8988T (cell line): Measurements from ENCODE around the gene AAR2.

Source experiments
- DNase-seq: peaks from one replicate; pipeline ENCODE4 v3.0.0; 2011

AAR2 gene

DNA sequence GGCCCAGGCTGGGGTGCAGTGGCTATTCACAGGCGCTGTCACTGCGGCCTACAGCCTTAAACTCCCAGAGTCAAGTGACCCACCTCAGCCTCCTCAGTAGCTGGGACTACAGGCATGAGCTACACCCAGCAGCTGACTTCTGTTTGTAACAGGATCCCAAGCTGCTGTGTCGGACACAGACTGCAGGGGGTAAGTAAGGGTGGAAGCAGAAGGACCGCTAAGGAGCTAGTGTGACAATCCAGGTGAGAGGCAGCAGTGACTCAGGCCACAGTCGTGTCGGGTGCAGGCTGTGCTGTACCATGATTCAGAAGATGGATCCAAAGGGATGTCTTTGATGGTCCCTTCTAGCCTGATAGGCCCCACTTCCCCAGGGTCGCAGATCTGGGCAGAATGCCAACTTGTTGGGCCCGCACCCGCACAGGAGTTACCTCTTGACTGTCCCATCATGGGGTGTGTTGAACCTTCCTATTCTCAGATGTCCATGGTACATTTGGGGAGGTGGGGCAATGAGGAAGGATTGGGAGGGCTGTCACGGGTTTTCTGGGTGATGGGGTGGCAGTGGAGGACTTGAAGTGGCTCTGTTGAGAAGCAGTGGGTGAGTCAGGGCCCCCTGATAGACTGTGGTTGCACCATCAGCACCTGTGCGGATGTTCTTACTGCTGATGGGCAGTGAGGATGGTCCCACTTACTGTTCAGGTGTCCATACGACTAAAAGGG, 25.3 kb downstream of the AAR2 start:
- no peak for DNase-seq

GRCh38 chr20:36262440-36262839, 26.2 kb downstream of the AAR2 start:
- DNase-seq: no peak

- DNase-seq: no peak
Observed at GRCh38 chr20:36264426-36265246, 28.4 kb downstream of the AAR2 start.

DNA sequence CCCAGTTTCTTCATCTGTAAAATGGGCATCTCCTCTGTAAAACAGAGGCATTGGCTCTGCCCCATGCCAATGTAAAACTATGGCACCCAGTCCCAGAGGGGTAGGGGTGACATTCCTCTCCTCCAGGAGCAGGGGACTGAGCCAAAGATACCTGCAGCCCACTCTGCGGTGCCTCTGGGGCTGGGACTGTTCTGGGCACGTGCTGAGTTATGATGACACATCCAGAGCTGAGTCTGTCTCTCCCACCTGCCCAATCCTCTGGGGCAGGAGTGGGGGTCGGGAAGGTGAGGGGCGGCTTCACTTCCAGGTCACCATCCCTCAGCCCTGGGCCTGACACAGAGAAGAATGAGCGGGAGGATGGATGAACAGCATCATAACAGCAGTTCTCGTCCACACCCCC, 29.9 kb downstream of the AAR2 start:
- DNase-seq: no peak

DNA sequence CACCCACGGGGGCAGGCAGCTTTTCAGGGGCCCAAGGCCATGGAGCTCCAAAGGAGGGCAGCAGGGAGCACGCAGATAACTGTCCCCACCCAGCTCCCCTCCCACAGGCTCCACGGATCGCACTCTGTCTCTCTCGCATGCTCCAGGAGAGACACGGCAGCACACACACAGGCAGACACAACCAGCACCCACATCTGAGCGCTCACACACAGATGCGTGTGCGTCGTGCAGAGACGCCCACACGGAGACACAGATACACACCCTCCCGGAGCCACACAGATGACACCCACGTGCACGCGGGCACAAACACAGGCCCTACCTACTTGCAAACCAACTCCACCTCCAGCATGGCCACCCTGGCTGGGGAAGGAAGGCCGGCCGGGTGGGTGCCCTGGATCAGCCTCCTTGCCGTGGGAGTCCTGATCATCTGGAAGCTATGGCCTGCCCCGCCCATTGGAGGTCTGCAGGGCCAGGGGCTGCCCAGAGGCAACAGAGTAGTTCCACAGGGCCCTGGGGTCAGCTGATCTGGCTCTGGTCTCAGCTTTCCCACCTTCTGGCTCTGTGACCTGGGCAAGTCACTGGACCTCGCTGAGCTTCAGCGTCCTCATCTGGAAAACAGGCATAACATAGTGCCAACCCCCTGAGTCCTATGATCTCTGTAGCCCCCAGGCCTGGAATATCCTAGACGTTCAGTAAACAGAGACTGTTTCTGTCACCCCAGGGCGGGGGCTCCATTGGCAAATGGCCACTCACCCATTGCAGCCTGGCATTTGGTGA, 31.5 kb downstream of the AAR2 start:
- DNase-seq: no peak

GRCh38 chr20:36268440-36269342, 32.4 kb downstream of the AAR2 start:
- no peak for DNase-seq

DNA sequence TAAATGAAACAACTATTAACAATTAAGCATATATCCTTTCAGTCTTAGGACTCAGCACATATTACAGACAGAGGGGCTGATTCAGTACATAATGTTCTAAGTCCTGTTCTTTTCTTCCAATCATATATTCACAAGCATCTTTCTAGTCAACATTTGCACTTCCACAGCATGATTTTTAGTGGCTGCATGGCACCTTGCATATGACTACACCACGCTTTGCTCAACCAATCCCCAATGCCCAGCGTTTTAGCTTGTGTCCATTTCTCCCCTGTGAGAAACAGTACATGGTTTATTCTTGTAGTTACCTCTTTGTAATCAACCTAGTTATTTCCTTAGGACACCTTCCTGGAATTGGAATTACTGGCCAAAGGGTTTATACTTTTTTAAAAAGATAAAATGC, 33.2 kb downstream of the AAR2 start:
- no peak for DNase-seq

GRCh38 chr20:36270744-36271638, 34.7 kb downstream of the AAR2 start:
- no peak for DNase-seq

- DNase-seq: no peak
Observed at GRCh38 chr20:36271639-36272546, 35.6 kb downstream of the AAR2 start.

DNA sequence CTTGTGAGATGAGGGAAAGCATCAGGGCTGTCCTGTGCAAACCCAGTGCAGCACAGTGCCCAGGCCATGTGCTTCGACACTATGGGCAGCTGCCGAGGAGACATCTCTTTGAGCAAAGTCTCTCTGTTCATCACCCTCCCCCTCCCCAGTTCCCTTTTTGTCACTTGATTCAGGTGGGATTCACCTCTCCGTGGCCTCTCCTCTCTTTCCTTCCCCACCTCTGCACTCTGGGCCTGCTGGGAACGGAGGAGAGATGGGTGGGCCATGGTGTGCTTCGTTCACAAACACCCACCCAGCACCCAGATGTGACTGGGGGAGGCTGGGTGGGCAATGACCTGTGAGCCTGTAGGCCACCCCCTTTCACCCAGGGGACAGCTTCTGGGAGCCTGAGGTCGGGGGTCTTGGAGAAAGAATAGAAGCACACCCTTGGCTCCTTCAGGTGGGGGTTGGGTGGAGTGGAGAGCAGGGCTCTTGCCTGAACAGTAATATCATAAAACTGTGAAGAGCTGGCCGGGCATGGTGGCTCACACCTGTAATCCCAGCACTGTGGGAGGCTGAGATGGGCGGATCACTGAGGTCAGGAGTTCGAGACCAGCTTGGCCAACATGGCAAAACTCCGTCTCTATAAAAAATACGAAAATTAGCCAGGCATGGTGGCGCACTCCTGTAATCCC, 36.4 kb downstream of the AAR2 start:
- no peak for DNase-seq

DNA sequence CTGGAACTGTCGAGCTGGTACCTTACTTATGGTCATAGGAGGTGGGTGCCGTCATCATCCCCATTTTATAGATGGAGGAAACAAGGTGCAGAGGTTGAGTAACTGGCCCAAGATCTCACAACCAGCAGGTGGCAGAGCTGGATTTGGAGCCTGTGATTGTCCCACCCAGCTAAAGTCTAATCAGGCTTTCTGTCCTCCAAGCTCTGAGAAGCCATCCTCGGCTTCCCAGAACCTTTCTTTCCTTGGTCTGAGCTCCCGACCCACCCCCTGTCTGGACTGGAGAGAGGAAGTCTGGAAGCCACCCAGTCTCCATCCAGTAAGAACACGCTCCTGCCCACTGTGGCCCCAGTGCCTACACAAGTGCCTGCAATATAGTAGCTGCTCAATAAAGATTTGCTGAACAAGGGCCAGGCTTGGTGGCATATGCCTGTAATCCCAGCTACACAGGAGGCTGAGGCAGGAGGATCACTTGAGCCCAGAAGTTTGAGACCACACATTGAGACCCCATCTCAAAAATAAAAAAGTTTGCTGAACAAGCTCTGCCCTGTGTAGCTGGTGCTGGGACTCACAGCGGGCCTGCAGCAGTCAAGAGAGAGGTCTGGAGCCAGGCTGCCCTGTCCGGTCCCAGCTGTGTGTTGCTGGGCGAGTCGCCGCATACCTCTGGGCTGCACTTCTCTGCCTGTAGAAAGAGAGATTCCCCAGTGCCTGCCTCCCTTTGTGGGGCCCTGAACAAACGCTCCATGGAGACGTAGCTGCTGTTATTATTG, 37.3 kb downstream of the AAR2 start:
- no peak for DNase-seq

GRCh38 chr20:36274181-36274841, 38.0 kb downstream of the AAR2 start:
- no peak for DNase-seq

GRCh38 chr20:36275011-36275410, 38.7 kb downstream of the AAR2 start:
- no peak for DNase-seq

GRCh38 chr20:36275441-36276189, 39.3 kb downstream of the AAR2 start:
- no peak for DNase-seq

GRCh38 chr20:36277546-36277945, 41.3 kb downstream of the AAR2 start:
- no peak for DNase-seq

DNA sequence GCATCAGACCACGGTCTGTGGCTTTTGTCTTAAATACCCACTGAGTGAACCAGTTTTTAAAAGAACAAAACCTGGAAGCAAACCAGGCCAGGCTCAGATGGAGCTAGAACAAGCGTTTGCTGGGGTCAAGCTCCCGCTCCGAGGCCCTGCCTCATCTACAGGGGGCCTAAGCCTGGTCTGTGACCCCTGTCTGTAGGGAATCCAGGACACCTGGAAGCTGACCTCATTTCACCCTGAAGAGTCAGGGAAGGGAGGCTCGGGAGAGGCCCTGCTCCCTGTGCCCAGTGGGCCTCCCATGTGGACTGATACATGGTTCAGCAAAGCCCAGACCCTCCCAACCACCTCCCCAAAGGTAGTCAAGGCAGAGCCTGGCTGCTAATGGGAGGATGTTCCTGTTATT, 43.1 kb downstream of the AAR2 start:
- DNase-seq: no peak

- no peak for DNase-seq
Observed at GRCh38 chr20:36279776-36280175, 43.5 kb downstream of the AAR2 start.
